HCT116 (cell line): ENCODE data around the gene PRR3. TPM values are rescaled to one million over a fixed set of nuclear protein-coding genes. Genes with fewer than 3 reads are reported as not detected.
A peak's percentile ranks its signal among the peaks of the same experiment; 100 is the strongest.

Experiments used
- ATAC-seq: fragments of 200-7000 bp; cut with Tn5 transposase; 2 replicates; pipeline ENCODE4 v1.9.1; 2020; ENCODE audit warnings: mild to moderate bottlenecking, moderate library complexity
- BruUV-seq: library from RNA; stranded (reverse); fragments of 400-500 nt; replicated peaks from 2 replicates; lab custom pipeline; 2021; lab: Mats Ljungman, UMichigan
- CTCF ChIA-PET: fragments of 300-600 bp; sonication (Branson Sonifier 250); formaldehyde crosslinking; loops from one replicate; lab custom pipeline; 2021; ENCODE audit warnings: antibody characterized with exemption; lab: Charles Lee
- POLR2A ChIA-PET: fragments of 300-600, 350-600 bp; sonication (Branson Sonifier 250); formaldehyde crosslinking; loops from one replicate; lab custom pipeline; 2021; ENCODE audit warnings: antibody characterized with exemption; lab: Charles Lee
- RAD21 ChIA-PET, 2 experiments: fragments of 300-600 bp; sonication (Branson Sonifier 250); formaldehyde crosslinking; loops; one replicate each; lab custom pipeline; 2023; ENCODE audit warnings: low total read pairs in 2 of 2; ENCODE audit not compliant: uncharacterized antibody in 2 of 2, unreplicated experiment in 2 of 2, low non-redundant PET in 1 of 2; lab: Charles Lee
- DNase-seq: peaks from one replicate; pipeline ENCODE4 v3.0.0-alpha.2; 2010; ENCODE audit warnings: low read depth, low spot score
- H2AFZ ChIP-seq: fragments of 200-600 bp; shearing (Covaris generic), sonication (generic); 2 replicates; pipeline ENCODE4 v1.6.1; 2017; ENCODE audit warnings: low read depth, mixed run types, mixed read lengths, antibody characterized with exemption, low read length; ENCODE audit not compliant: poor library complexity, severe bottlenecking
- H3K27ac ChIP-seq: 2 replicates; pipeline ENCODE4 v1.5.1; 2012; ENCODE audit warnings: low read depth, low read length
- H3K27me3 ChIP-seq: fragments of 200-600 bp; sonication (generic); 2 replicates; pipeline ENCODE4 v1.6.1; 2016; ENCODE audit warnings: mixed run types, low read length, mixed read lengths; ENCODE audit not compliant: insufficient read depth
- H3K36me3 ChIP-seq, 2 experiments: fragments of 200-500 bp in 1 of 2; fragments of 200-600 bp in 1 of 2; sonication (Bioruptor generic) in 1 of 2; sonication (generic) in 1 of 2; 2 replicates each; pipeline versions ENCODE4 v1.5.1 to v1.6.1; 2014 to 2016; ENCODE audit warnings: low read length in 2 of 2, inconsistent platforms in 1 of 2, mixed read lengths in 1 of 2, mixed run types in 1 of 2; ENCODE audit not compliant: insufficient read depth in 2 of 2, control insufficient read depth in 1 of 2
- H3K4me1 ChIP-seq, 2 experiments: fragments of 200-600 bp in 1 of 2; sonication (generic) in 1 of 2; 2 replicates each; pipeline versions ENCODE4 v1.5.1 to v1.6.1; 2012 to 2017; ENCODE audit warnings: low read length in 2 of 2, inconsistent platforms in 1 of 2, mild to moderate bottlenecking in 1 of 2, mixed read lengths in 1 of 2, mixed run types in 1 of 2, moderate library complexity in 1 of 2; ENCODE audit not compliant: insufficient read depth in 2 of 2, control insufficient read depth in 1 of 2
- H3K4me2 ChIP-seq: fragments of 200-600 bp; sonication (generic); 2 replicates; pipeline ENCODE4 v1.6.1; 2017; ENCODE audit warnings: mixed run types, low read length, mixed read lengths
- H3K4me3 ChIP-seq, 2 experiments: fragments of 200-600 bp in 1 of 2; sonication (generic) in 1 of 2; replicated peaks in 1 of 2; 2 replicates each; pipeline ENCODE4 v1.5.1; 2011 to 2016; ENCODE audit warnings: low read length in 2 of 2, control low read depth in 1 of 2, low read depth in 1 of 2, mild to moderate bottlenecking in 1 of 2, mixed read lengths in 1 of 2, mixed run types in 1 of 2
- H3K79me2 ChIP-seq: fragments of 200-600 bp; sonication (generic); 2 replicates; pipeline ENCODE4 v1.6.1; 2017; ENCODE audit warnings: mild to moderate bottlenecking, mixed run types, low read length, moderate library complexity, mixed read lengths; ENCODE audit not compliant: insufficient read depth
- H3K9ac ChIP-seq: fragments of 200-600 bp; sonication (generic); 2 replicates; pipeline ENCODE4 v1.6.1; 2016; ENCODE audit warnings: low read length, mixed read lengths
- H3K9me2 ChIP-seq: fragments of 200-600 bp; sonication (generic), shearing (Covaris generic); 2 replicates; pipeline ENCODE4 v1.6.1; 2017; ENCODE audit warnings: mixed run types, mild to moderate bottlenecking, moderate library complexity; ENCODE audit not compliant: insufficient read depth
- H3K9me3 ChIP-seq, 2 experiments: fragments of 200-500 bp in 1 of 2; fragments of 200-600 bp in 1 of 2; sonication (Bioruptor generic) in 1 of 2; sonication (generic) in 1 of 2; 2 replicates each; pipeline ENCODE4 v1.6.1; 2014 to 2017; ENCODE audit warnings: low read length in 2 of 2, mixed read lengths in 2 of 2, inconsistent platforms in 1 of 2, low read depth in 1 of 2, mild to moderate bottlenecking in 1 of 2, mixed run types in 1 of 2, moderate library complexity in 1 of 2; ENCODE audit not compliant: control insufficient read depth in 1 of 2, insufficient read depth in 1 of 2
- H4K20me1 ChIP-seq: fragments of 200-600 bp; sonication (generic), shearing (Covaris generic); 2 replicates; pipeline ENCODE4 v1.6.1; 2017; ENCODE audit warnings: mixed run types, mild to moderate bottlenecking, moderate library complexity; ENCODE audit not compliant: insufficient read depth
- CBX3 ChIP-seq: IDR thresholded peaks from 2 replicates; pipeline ENCODE4 v1.6.1; 2012; ENCODE audit warnings: low read depth
- CEBPB ChIP-seq: IDR thresholded peaks from 2 replicates; pipeline ENCODE4 v1.6.1; 2012; ENCODE audit warnings: low read depth
- CTCF ChIP-seq, 3 experiments: fragments of 200-600 bp in 1 of 3; sonication (generic) in 1 of 3; IDR thresholded peaks in 2 of 3; conservative IDR thresholded peaks in 1 of 3; 2 replicates each; pipeline ENCODE4 v1.5.1; 2012 to 2017; ENCODE audit warnings: low read depth in 2 of 3, low read length in 2 of 3, antibody characterized with exemption in 1 of 3, borderline replicate concordance in 1 of 3, control low read depth in 1 of 3, mild to moderate bottlenecking in 1 of 3, mixed read lengths in 1 of 3, mixed run types in 1 of 3, moderate library complexity in 1 of 3; ENCODE audit not compliant: insufficient read depth in 1 of 3
- ELF1 ChIP-seq: IDR thresholded peaks from 2 replicates; pipeline ENCODE4 v1.6.1; 2012; ENCODE audit warnings: low read depth, borderline replicate concordance
- FOSL1 ChIP-seq: IDR thresholded peaks from 2 replicates; pipeline ENCODE4 v1.6.1; 2012; ENCODE audit warnings: low read depth
- JUND ChIP-seq: IDR thresholded peaks from 2 replicates; pipeline ENCODE4 v1.6.1; 2012
- MAX ChIP-seq: IDR thresholded peaks from 2 replicates; pipeline ENCODE4 v1.6.1; 2012
- POLR2AphosphoS5 ChIP-seq: IDR thresholded peaks from 2 replicates; pipeline ENCODE4 v1.6.1; 2011; ENCODE audit warnings: mild to moderate bottlenecking, low read depth, low read length, moderate library complexity
- SIN3A ChIP-seq: IDR thresholded peaks from 2 replicates; pipeline ENCODE4 v1.6.1; 2012; ENCODE audit warnings: low read depth
- SP1 ChIP-seq: IDR thresholded peaks from 2 replicates; pipeline ENCODE4 v1.6.1; 2012; ENCODE audit warnings: low read depth
- TCF7L2 ChIP-seq: IDR thresholded peaks from 2 replicates; pipeline ENCODE4 v1.7.0; 2011; ENCODE audit warnings: borderline replicate concordance, inconsistent platforms; ENCODE audit not compliant: insufficient read depth, insufficient read length; ENCODE audit errors: extremely low read depth
- YY1 ChIP-seq: IDR thresholded peaks from 2 replicates; pipeline ENCODE4 v1.6.1; 2011; ENCODE audit warnings: low read length, low read depth, moderate library complexity, mild to moderate bottlenecking; ENCODE audit not compliant: insufficient replicate concordance; ENCODE audit errors: extremely low read depth
- intact Hi-C: fragments of 100-400 bp; cut with micrococcal nuclease; formaldehyde crosslinking; loops from 2 replicates; pipeline ENCODE4 v1.10.0; 2022
- total RNA-seq: library from RNA; stranded (reverse); gene quantifications from one replicate; pipeline ENCODE4 v1.2.1, GENCODE V29; 2021; ENCODE audit not compliant: unreplicated experiment
- TF ChIP-seq, protein P1 (sequence below): IDR thresholded peaks from 2 replicates; pipeline ENCODE4 v1.6.1; 2012; ENCODE audit warnings: low read depth

The PRR3 gene
- total RNA-seq, 1 experiment from 2014 or later: 16.7 TPM

GRCh38 chr6:30601815-30602641 lies 44.9 kb downstream of the PRR3 start:
- DNase-seq: no peak
- ChIA-PET RAD21 (no interaction called here), POLR2A (no interaction called here), CTCF (no interaction called here)
- Histone ChIP-seq H3K4me2 (no peak overlapping the region), H4K20me1 (0 out of 2 replicates have a peak, but pooled peaks cover 4% of the 10 kb centered on the region), H3K79me2 (peaks cover 13% of the 10 kb centered on the region; the same call in 1 of the 2 replicates), H3K9me3 (no peaks in the 10 kb centered on the region), H3K4me1 (peaks cover 0 to 10% of the 10 kb centered on the region in 2 experiments; a peak in 1 of 4 replicates), H2AFZ (no peak overlapping the region), H3K4me3 (no peak overlapping the region), H3K36me3 (peaks cover 46 to 61% of the 10 kb centered on the region in 2 experiments), H3K27me3 (no peaks in the 10 kb centered on the region), H3K9ac (no peak overlapping the region), H3K9me2 (no peaks in the 10 kb centered on the region), H3K27ac (no peak overlapping the region)
- intact Hi-C loops: no loop called here
- no peak for ATAC-seq
- BruUV-seq: no TSS peak
- TF ChIP-seq CEBPB (no peak), POLR2AphosphoS5 (no peak; the same call in none of the 2 replicates), ELF1 (no peak), CBX3 (no peak), FOSL1 (no peak), SIN3A (no peak)

DNA sequence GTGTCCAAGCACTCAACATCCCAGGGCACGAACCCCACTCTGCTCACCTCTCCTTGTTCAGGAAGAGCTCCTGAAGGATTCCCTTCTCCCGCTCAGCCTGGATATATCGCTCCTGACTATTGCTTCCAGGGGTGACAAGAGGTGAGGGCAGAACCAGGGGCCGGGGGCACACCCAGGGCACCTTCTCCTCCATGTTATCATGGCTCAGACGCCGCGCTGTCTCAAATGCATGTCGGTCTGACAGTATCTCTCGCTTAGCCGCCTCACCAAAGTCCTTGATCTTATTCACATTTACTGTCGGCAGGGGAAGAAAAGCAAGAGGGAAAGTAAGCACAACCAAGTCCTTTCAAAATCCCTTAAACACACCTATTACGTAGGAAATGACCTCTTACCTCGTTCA lies 46.9 kb downstream of the PRR3 start:
- Histone ChIP-seq H3K4me2 (no peak overlapping the region), H3K27me3 (no peaks in the 10 kb centered on the region), H3K9me3 (no peaks in the 10 kb centered on the region), H3K4me1 (peaks cover 0 to under 1% of the 10 kb centered on the region in 2 experiments; a peak in 1 of 4 replicates), H2AFZ (no peak overlapping the region), H3K27ac (no peak overlapping the region), H3K9me2 (no peaks in the 10 kb centered on the region), H4K20me1 (0 out of 2 replicates have a peak, but pooled peaks cover 4% of the 10 kb centered on the region), H3K36me3 (peaks cover 60 to 76% of the 10 kb centered on the region in 2 experiments), H3K79me2 (peaks cover 27% of the 10 kb centered on the region), H3K9ac (no peak overlapping the region), H3K4me3 (no peak overlapping the region)
- intact Hi-C loops: no loop called here
- ChIA-PET CTCF (interaction anchor here (1.2 kb wide), 1 partner anchor 127 kb away, joined by 3 read pairs; no protein-coding TSS in a partner anchor), POLR2A (interaction anchor here (1.5 to 2.3 kb wide), 3 partner anchors 9 to 12 kb away, joined by 4 to 7 read pairs (median 6); no protein-coding TSS in a partner anchor), RAD21 (no interaction called here)
- DNase-seq (no peak), ATAC-seq (no peak)
- BruUV-seq: TSS peak; percentile 5
- TF ChIP-seq CEBPB (no peak), TCF7L2 (no peak), CTCF (IDR thresholded peaks at IDR 0.05 in 2 of 3, conservative IDR thresholded peaks at IDR 0.05 in 1 of 3; ENCODE audit: borderline replicate concordance in 1 of 3, insufficient read depth in 1 of 3, low read depth in 2 of 3, low read length in 2 of 3) (no peak), SIN3A (no peak), MAX (no peak), JUND (no peak), SP1 (no peak), YY1 (no peak), CBX3 (no peak)
- TF ChIP-seq, protein P1, sequence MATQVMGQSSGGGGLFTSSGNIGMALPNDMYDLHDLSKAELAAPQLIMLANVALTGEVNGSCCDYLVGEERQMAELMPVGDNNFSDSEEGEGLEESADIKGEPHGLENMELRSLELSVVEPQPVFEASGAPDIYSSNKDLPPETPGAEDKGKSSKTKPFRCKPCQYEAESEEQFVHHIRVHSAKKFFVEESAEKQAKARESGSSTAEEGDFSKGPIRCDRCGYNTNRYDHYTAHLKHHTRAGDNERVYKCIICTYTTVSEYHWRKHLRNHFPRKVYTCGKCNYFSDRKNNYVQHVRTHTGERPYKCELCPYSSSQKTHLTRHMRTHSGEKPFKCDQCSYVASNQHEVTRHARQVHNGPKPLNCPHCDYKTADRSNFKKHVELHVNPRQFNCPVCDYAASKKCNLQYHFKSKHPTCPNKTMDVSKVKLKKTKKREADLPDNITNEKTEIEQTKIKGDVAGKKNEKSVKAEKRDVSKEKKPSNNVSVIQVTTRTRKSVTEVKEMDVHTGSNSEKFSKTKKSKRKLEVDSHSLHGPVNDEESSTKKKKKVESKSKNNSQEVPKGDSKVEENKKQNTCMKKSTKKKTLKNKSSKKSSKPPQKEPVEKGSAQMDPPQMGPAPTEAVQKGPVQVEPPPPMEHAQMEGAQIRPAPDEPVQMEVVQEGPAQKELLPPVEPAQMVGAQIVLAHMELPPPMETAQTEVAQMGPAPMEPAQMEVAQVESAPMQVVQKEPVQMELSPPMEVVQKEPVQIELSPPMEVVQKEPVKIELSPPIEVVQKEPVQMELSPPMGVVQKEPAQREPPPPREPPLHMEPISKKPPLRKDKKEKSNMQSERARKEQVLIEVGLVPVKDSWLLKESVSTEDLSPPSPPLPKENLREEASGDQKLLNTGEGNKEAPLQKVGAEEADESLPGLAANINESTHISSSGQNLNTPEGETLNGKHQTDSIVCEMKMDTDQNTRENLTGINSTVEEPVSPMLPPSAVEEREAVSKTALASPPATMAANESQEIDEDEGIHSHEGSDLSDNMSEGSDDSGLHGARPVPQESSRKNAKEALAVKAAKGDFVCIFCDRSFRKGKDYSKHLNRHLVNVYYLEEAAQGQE: no peak
